Breast epithelium (tissue), 3 donors: ENCODE data around the gene RALY. TPM values are rescaled to one million over a fixed set of nuclear protein-coding genes. Genes with fewer than 3 reads are reported as not detected.

Experiments
- total RNA-seq, 3 donors: library from RNA; depleted of rRNA; stranded (reverse); fragments of >200 nt; gene quantifications; one replicate each; pipeline ENCODE4 v1.1.0, GENCODE V29; 2016

The RALY gene
- total RNA-seq, 3 donors from 2014 or later, result 73.5 to 120 (median 96.4) TPM

Other genes starting within 250 kb of the RALY start
- 100 to 1,000 TPM in 1 of 3 donors, 10 to 100 TPM in 2; 76.4 to 106 (median 95.4) TPM for gene CHMP4B, start 182.6 kb upstream of the RALY start, total RNA-seq
- gene EIF2S2, start 118.3 kb downstream of the RALY start, total RNA-seq, result 10 to 100 TPM; 45.6 to 55.4 (median 45.8) TPM
- under 1 TPM in 1 of 3 donors, not detected in 2; 0.96 TPM for gene ASIP, start 247.5 kb downstream of the RALY start, total RNA-seq